SK-N-SH (cell line): ENCODE data around the gene SNAPC3. TPM values are rescaled to one million over a fixed set of nuclear protein-coding genes. Genes with fewer than 3 reads are reported as not detected.

Experiments
- CTCF ChIA-PET: fragments of 300-600, 350-600 bp; formaldehyde crosslinking; extraction: SDS; loops from one replicate; lab custom pipeline; 2021; lab: Yijun Ruan, JAX
- POLR2A ChIA-PET: fragments of 350-600 bp; sonication (Branson Sonifier 250); formaldehyde crosslinking; extraction: SDS; loops from one replicate; lab custom pipeline; 2020; ENCODE audit warnings: antibody characterized with exemption, inconsistent platforms; lab: Yijun Ruan, JAX
- DNase-seq: peaks from one replicate; pipeline ENCODE4 v3.0.0; 2012
- H2AFZ ChIP-seq: fragments of 200-600 bp; sonication (generic); 2 replicates; pipeline ENCODE4 v1.8.1; 2016; ENCODE audit warnings: antibody characterized with exemption, mild to moderate bottlenecking, low read depth
- H3F3A ChIP-seq: fragments of 200-600 bp; sonication (generic); replicated peaks from 2 replicates; pipeline ENCODE3; 2016; ENCODE audit warnings: antibody characterized with exemption, mild to moderate bottlenecking; ENCODE audit not compliant: insufficient read depth
- H3K27ac ChIP-seq, 2 experiments: fragments of 200-500 bp in 1 of 2; fragments of 200-600 bp in 1 of 2; sonication (Bioruptor generic) in 1 of 2; sonication (generic), shearing (Covaris generic) in 1 of 2; 2 replicates each; pipeline versions ENCODE4 v1.5.1 to v1.6.1; 2014 to 2016; ENCODE audit warnings: low read depth in 2 of 2, inconsistent platforms in 1 of 2, low read length in 1 of 2, mild to moderate bottlenecking in 1 of 2, mixed read lengths in 1 of 2
- H3K27me3 ChIP-seq: fragments of 200-600 bp; sonication (generic), shearing (Covaris generic); 2 replicates; pipeline ENCODE4 v1.6.1; 2016; ENCODE audit warnings: mixed run types; ENCODE audit not compliant: insufficient read depth
- H3K36me3 ChIP-seq, 2 experiments: fragments of 200-500 bp in 1 of 2; fragments of 200-600 bp in 1 of 2; sonication (Bioruptor generic) in 1 of 2; sonication (generic) in 1 of 2; replicated peaks in 1 of 2; 2 replicates each; pipeline versions ENCODE3 to v1.5.1; 2014 to 2016; ENCODE audit warnings: low read length in 1 of 2, mild to moderate bottlenecking in 1 of 2; ENCODE audit not compliant: insufficient read depth in 2 of 2, control insufficient read depth in 1 of 2
- H3K4me1 ChIP-seq, 2 experiments: fragments of 200-500 bp in 1 of 2; fragments of 200-600 bp in 1 of 2; sonication (Bioruptor generic) in 1 of 2; sonication (generic), shearing (Covaris generic) in 1 of 2; 2 replicates each; pipeline versions ENCODE4 v1.5.1 to v1.6.1; 2014 to 2016; ENCODE audit warnings: low read depth in 1 of 2, low read length in 1 of 2, mixed run types in 1 of 2; ENCODE audit not compliant: insufficient read depth in 2 of 2, control insufficient read depth in 1 of 2
- H3K4me2 ChIP-seq: fragments of 200-600 bp; sonication (generic), shearing (Covaris generic); 2 replicates; pipeline ENCODE4 v1.6.1; 2017; ENCODE audit warnings: mixed run types
- H3K4me3 ChIP-seq, 2 experiments: fragments of 200-500 bp in 1 of 2; fragments of 200-600 bp in 1 of 2; sonication (Bioruptor generic) in 1 of 2; sonication (generic), shearing (Covaris generic) in 1 of 2; 2 replicates each; pipeline versions ENCODE4 v1.5.1 to v1.8.1; 2014 to 2016; ENCODE audit warnings: low read depth in 2 of 2, inconsistent platforms in 1 of 2, low read length in 1 of 2, mild to moderate bottlenecking in 1 of 2, mixed read lengths in 1 of 2, moderate library complexity in 1 of 2
- H3K79me2 ChIP-seq: fragments of 200-600 bp; sonication (generic); 2 replicates; pipeline ENCODE4 v1.8.1; 2017; ENCODE audit warnings: mild to moderate bottlenecking; ENCODE audit not compliant: insufficient read depth
- H3K9ac ChIP-seq: fragments of 200-600 bp; sonication (generic); 2 replicates; pipeline ENCODE4 v1.6.1; 2017; ENCODE audit warnings: mixed run types
- H3K9me2 ChIP-seq: fragments of 200-600 bp; sonication (generic); 2 replicates; pipeline ENCODE4 v1.6.1; 2017; ENCODE audit warnings: mixed run types
- H3K9me3 ChIP-seq: fragments of 200-600 bp; sonication (generic); 2 replicates; pipeline ENCODE4 v1.6.1; 2017; ENCODE audit warnings: mixed run types, mild to moderate bottlenecking, moderate library complexity
- H4K20me1 ChIP-seq: fragments of 200-600 bp; sonication (generic); 2 replicates; pipeline ENCODE4 v1.6.1; 2017; ENCODE audit warnings: mild to moderate bottlenecking, mixed run types; ENCODE audit not compliant: insufficient read depth
- CTCF ChIP-seq: fragments of 200-600 bp; sonication (generic); IDR thresholded peaks from 2 replicates; pipeline ENCODE4 v1.6.1; 2017; ENCODE audit warnings: antibody characterized with exemption, mild to moderate bottlenecking, moderate library complexity
- ELF1 ChIP-seq: IDR thresholded peaks from 2 replicates; pipeline ENCODE4 v1.4.0; 2012
- FOXJ3 ChIP-seq: sonication (generic); formaldehyde crosslinking; IDR thresholded peaks from 2 replicates; pipeline ENCODE4 v1.5.1; 2020; ENCODE audit warnings: mild to moderate bottlenecking, missing genetic modification reagents
- GATA2 ChIP-seq: sonication (generic); formaldehyde crosslinking; IDR thresholded peaks from 2 replicates; pipeline ENCODE4 v1.5.0; 2020; ENCODE audit warnings: mild to moderate bottlenecking, missing genetic modification reagents
- JUND ChIP-seq: IDR thresholded peaks from 2 replicates; pipeline ENCODE4 v1.4.0; 2012
- MXI1 ChIP-seq: IDR thresholded peaks from 2 replicates; pipeline ENCODE4 v1.6.1; 2012; ENCODE audit warnings: mild to moderate bottlenecking, low read depth, low read length, improper control_type of control experiment
- NRF1 ChIP-seq: IDR thresholded peaks from 2 replicates; pipeline ENCODE4 v1.6.1; 2012; ENCODE audit warnings: low read depth, mild to moderate bottlenecking, low read length
- PBX3 ChIP-seq: IDR thresholded peaks from 2 replicates; pipeline ENCODE4; 2012
- POLR2AphosphoS5 ChIP-seq: IDR thresholded peaks from 2 replicates; pipeline ENCODE4 v1.6.1; 2012; ENCODE audit warnings: low read depth, low read length
- RAD21 ChIP-seq: IDR thresholded peaks from 2 replicates; pipeline ENCODE4 v1.6.1; 2012; ENCODE audit warnings: mild to moderate bottlenecking, low read length
- RCOR1 ChIP-seq: fragments of 150-350 bp; IDR thresholded peaks from 2 replicates; pipeline ENCODE4 v1.6.1; 2017; ENCODE audit warnings: antibody characterized with exemption, low read length
- RXRA ChIP-seq: IDR thresholded peaks from 2 replicates; pipeline ENCODE4 v1.4.0; 2012; ENCODE audit warnings: low read depth, mild to moderate bottlenecking, borderline replicate concordance
- SMC3 ChIP-seq: IDR thresholded peaks from 2 replicates; pipeline ENCODE4 v1.6.1; 2012; ENCODE audit warnings: low read depth, low read length, improper control_type of control experiment
- TCF12 ChIP-seq: IDR thresholded peaks from 2 replicates; pipeline ENCODE4 v1.4.0; 2012
- USF1 ChIP-seq: IDR thresholded peaks from 2 replicates; pipeline ENCODE4 v1.4.0; 2012; ENCODE audit warnings: low read depth, borderline replicate concordance
- YY1 ChIP-seq: IDR thresholded peaks from 2 replicates; pipeline ENCODE4 v1.4.0; 2012; ENCODE audit warnings: low read depth, mild to moderate bottlenecking
- WGBS: methylation state at CpG from one replicate; pipeline ENCODE4 v1.1.6; 2017; ENCODE audit warnings: low lambda C conversion rate; 5-methylcytosine and 5-hydroxymethylcytosine counted together
- polyA plus RNA-seq, 3 experiments: library from polyadenylated mRNA; depleted of rRNA; stranded (reverse); fragments of >200 nt; gene quantifications; 2 replicates each; pipeline ENCODE4 v1.2.3, GENCODE V29; 2012

The SNAPC3 gene
- polyA plus RNA-seq, 1 of the 3 experiments (the other 2 are of a cell fraction), result 20.6 TPM

GRCh38 chr9:15498246-15498995 is 75.7 kb downstream of the SNAPC3 start:
- WGBS, result 95% methylated on average over 13 of the region's 13 CpGs
- Histone ChIP-seq H3K4me2 (peak overlapping the region; percentile 16; the same call in 1 of the 2 replicates), H3K79me2 (peaks cover 83% of the 10 kb centered on the region), H3K9me3 (no peaks in the 10 kb centered on the region), H3K27me3 (no peaks in the 10 kb centered on the region), H3K4me1 (no peaks in the 10 kb centered on the region), H3K9me2 (no peaks in the 10 kb centered on the region), H2AFZ (no peak overlapping the region), H3F3A (peaks cover 18% of the 10 kb centered on the region), H3K9ac (no peak overlapping the region), H3K4me3 (no peak overlapping the region), H3K27ac (peak overlapping the region; percentile 5 to 51; a peak in 3 of 4 replicates), H4K20me1 (no peaks in the 10 kb centered on the region), H3K36me3 (peaks cover 22 to 44% of the 10 kb centered on the region in 2 experiments)
- CTCF ChIA-PET, result no interaction called here
- no peak for DNase-seq
- TF ChIP-seq ELF1, result no peak
- no peak for TF ChIP-seq SMC3
- no peak for TF ChIP-seq MXI1
- TF ChIP-seq GATA2, result no peak
- no peak for TF ChIP-seq RXRA
- TF ChIP-seq CTCF, result no peak
- no peak for TF ChIP-seq RAD21
- no peak for TF ChIP-seq JUND
- no peak for TF ChIP-seq POLR2AphosphoS5
- no peak for TF ChIP-seq TCF12
- no peak for TF ChIP-seq NRF1
- POLR2A ChIA-PET, result no interaction called here

GRCh38 chr9:15499139-15499538 is 76.5 kb downstream of the SNAPC3 start:
- H3K4me3 ChIP-seq, result no peak overlapping the region
- H3K4me2 ChIP-seq, result peak overlapping the region; percentile 16; the same call in 1 of the 2 replicates
- no peaks in the 10 kb centered on the region for H3K9me2 ChIP-seq
- no peak overlapping the region for H3K9ac ChIP-seq
- TF ChIP-seq YY1 (no peak), RXRA (no peak), NRF1 (no peak), MXI1 (no peak), RCOR1 (no peak), FOXJ3 (CRISPR knock-in tag) (no peak), USF1 (no peak), PBX3 (peak; percentile 42)
- H3F3A ChIP-seq, result peaks cover 18% of the 10 kb centered on the region
- DNase-seq, result no peak
- no peaks in the 10 kb centered on the region for H4K20me1 ChIP-seq
- no peaks in the 10 kb centered on the region for H3K27me3 ChIP-seq
- H3K4me1 ChIP-seq, result no peaks in the 10 kb centered on the region
- WGBS, result 60% methylated on average over 2 of the region's 2 CpGs
- ChIA-PET CTCF (no interaction called here), POLR2A (no interaction called here)
- H2AFZ ChIP-seq, result no peak overlapping the region
- peaks cover 22 to 42% of the 10 kb centered on the region in 2 experiments for H3K36me3 ChIP-seq
- peaks cover 83% of the 10 kb centered on the region for H3K79me2 ChIP-seq
- peak overlapping the region; percentile 5 to 51; a peak in 3 of 4 replicates for H3K27ac ChIP-seq
- H3K9me3 ChIP-seq, result no peaks in the 10 kb centered on the region
